Measurements from ENCODE around the gene PRDX1. TPM values are rescaled to one million over a fixed set of nuclear protein-coding genes. Genes with fewer than 3 reads are reported as not detected.

Gene PRDX1
- total RNA-seq, 1 experiment from 2014 or later = 967 TPM

- peak; percentile 79 for DNase-seq
- Histone ChIP-seq H2AFZ (ENCODE audit: low read length) (no peak overlapping the region), H3K9ac (ENCODE audit: low read length) (no peak overlapping the region), H4K20me1 (ENCODE audit: low read length) (peaks cover 25% of the 10 kb centered on the region), H3K79me2 (ENCODE audit: low read length) (peaks cover 27% of the 10 kb centered on the region), H3K9me3 (ENCODE audit: low read length) (no peaks in the 10 kb centered on the region), H3K36me3 (ENCODE audit: low read depth, low read length) (peaks cover 72% of the 10 kb centered on the region), H3K4me2 (ENCODE audit: low read length) (no peak overlapping the region), H3F3A (ENCODE audit: low read length, unreplicated experiment) (peaks cover 11% of the 10 kb centered on the region), H3K4me3 (ENCODE audit: low read length) (no peak overlapping the region), H3K27me3 (ENCODE audit: low read length) (no peaks in the 10 kb centered on the region), H3K9me2 (replicated peaks; ENCODE audit: low read length) (no peaks in the 10 kb centered on the region), H3K4me1 (ENCODE audit: insufficient read depth, low read length) (peaks cover 9% of the 10 kb centered on the region), H3K27ac (ENCODE audit: low read length) (no peak overlapping the region)
- BruUV-seq (replicated peaks) = no TSS peak
- ATAC-seq = peak; percentile 71
- ChIA-PET CTCF (interaction anchor here (0.7 to 1.1 kb wide), 2 partner anchors 57 to 671 kb away, joined by 3 to 5 read pairs; no protein-coding TSS in a partner anchor), POLR2A (ENCODE audit: unreplicated experiment) (no interaction called here)
- intact Hi-C loops (cut with micrococcal nuclease) = loop anchor here (1.0 kb wide), 1 partner anchor 58 kb away; no protein-coding TSS in a partner anchor
- peak; percentile 87 for TF ChIP-seq CTCF (conservative IDR thresholded peaks at IDR 0.05; ENCODE audit: low read depth, low read length)
- TF ChIP-seq EZH2phosphoT487 (IDR thresholded peaks at IDR 0.05; ENCODE audit: borderline replicate concordance, low read length) = no peak
- TF ChIP-seq EZH2 (IDR thresholded peaks at IDR 0.05; ENCODE audit: low read length, unreplicated experiment) = no peak
Measured at GRCh38 chr1:45512641-45513054, 9.0 kb downstream of the PRDX1 start.

DNA sequence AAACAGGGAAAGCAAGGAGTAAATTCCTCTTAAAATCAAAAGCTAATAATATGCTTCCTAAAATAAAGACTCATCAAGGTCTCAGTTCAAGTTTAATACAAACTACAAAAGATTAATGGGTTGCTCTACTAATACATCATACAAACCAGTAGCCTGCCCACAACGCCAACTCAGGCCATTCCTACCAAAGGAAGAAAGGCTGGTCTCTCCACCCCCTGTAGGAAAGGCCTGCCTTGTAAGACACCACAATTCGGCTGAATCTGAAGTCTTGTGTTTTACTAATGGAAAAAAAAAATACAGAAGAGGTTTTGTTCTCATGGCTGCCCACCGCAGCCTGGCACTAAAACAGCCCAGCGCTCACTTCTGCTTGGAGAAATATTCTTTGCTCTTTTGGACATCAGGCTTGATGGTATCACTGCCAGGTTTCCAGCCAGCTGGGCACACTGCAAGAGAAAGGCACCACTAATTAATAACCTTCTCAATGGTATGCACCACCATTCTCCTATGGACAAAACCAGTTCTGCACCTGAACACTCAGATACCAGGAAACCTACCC lies 10.6 kb downstream of the PRDX1 start:
- no TSS peak for BruUV-seq (replicated peaks)
- H3K79me2 ChIP-seq (ENCODE audit: low read length) = peaks cover 12% of the 10 kb centered on the region
- H3K27me3 ChIP-seq (ENCODE audit: low read length) = no peaks in the 10 kb centered on the region
- no peak overlapping the region for H2AFZ ChIP-seq (ENCODE audit: low read length)
- no peaks in the 10 kb centered on the region for H3K9me3 ChIP-seq (ENCODE audit: low read length)
- peaks cover 11% of the 10 kb centered on the region for H3F3A ChIP-seq (ENCODE audit: low read length, unreplicated experiment)
- no peaks in the 10 kb centered on the region for H3K9me2 ChIP-seq (replicated peaks; ENCODE audit: low read length)
- ChIA-PET CTCF (interaction anchor here (0.6 kb wide), 1 partner anchor 11 kb away, joined by 3 read pairs; the partner anchor contains the start of genes CCDC163 and MMACHC), POLR2A (ENCODE audit: unreplicated experiment) (no interaction called here)
- DNase-seq (no peak), ATAC-seq (no peak)
- intact Hi-C loops (cut with micrococcal nuclease) = no loop called here
- H3K9ac ChIP-seq (ENCODE audit: low read length) = no peak overlapping the region
- peaks cover 59% of the 10 kb centered on the region for H3K36me3 ChIP-seq (ENCODE audit: low read depth, low read length)
- no peaks in the 10 kb centered on the region for H3K4me1 ChIP-seq (ENCODE audit: insufficient read depth, low read length)
- TF ChIP-seq EZH2phosphoT487 (IDR thresholded peaks at IDR 0.05; ENCODE audit: borderline replicate concordance, low read length) (no peak), CTCF (conservative IDR thresholded peaks at IDR 0.05; ENCODE audit: low read depth, low read length) (no peak), EZH2 (IDR thresholded peaks at IDR 0.05; ENCODE audit: low read length, unreplicated experiment) (no peak)
- H3K27ac ChIP-seq (ENCODE audit: low read length) = no peak overlapping the region
- H4K20me1 ChIP-seq (ENCODE audit: low read length) = peaks cover 12% of the 10 kb centered on the region
- H3K4me3 ChIP-seq (ENCODE audit: low read length) = no peak overlapping the region
- H3K4me2 ChIP-seq (ENCODE audit: low read length) = no peak overlapping the region
